IPS-18a (cell line): ENCODE measurements around the gene ADCY10.
"Not testable (repeated sequence)": the region's sequence is repeated elsewhere in the genome, so short reads cannot be mapped to it uniquely, and the experiment has no call there.

Source experiments
- H3K27ac ChIP-seq: one replicate; pipeline ENCODE4 v1.5.1; 2013; ENCODE audit warnings: low read length
- H3K27me3 ChIP-seq: one replicate; pipeline ENCODE4 v1.6.1; 2013; ENCODE audit warnings: mild to moderate bottlenecking, low read length; ENCODE audit not compliant: control insufficient read depth, insufficient read depth
- H3K36me3 ChIP-seq: one replicate; pipeline ENCODE4 v1.6.1; 2013; ENCODE audit warnings: low read depth, low read length; ENCODE audit not compliant: control insufficient read depth
- H3K4me1 ChIP-seq: one replicate; pipeline ENCODE4 v1.6.1; 2013; ENCODE audit warnings: low read depth, low read length; ENCODE audit not compliant: control insufficient read depth
- H3K4me3 ChIP-seq: one replicate; pipeline ENCODE4 v1.5.1; 2013; ENCODE audit warnings: low read length
- H3K9ac ChIP-seq: one replicate; pipeline ENCODE4 v1.6.1; 2013; ENCODE audit warnings: mild to moderate bottlenecking, low read length, moderate library complexity
- H3K9me3 ChIP-seq: one replicate; pipeline ENCODE4 v1.6.1; 2013; ENCODE audit warnings: low read depth, low read length; ENCODE audit not compliant: control insufficient read depth

Gene ADCY10

GRCh38 chr1:167936068-167936929 is 22.4 kb upstream of the ADCY10 start, which contains the start of gene DCAF6:
Gene DCAF6 (plus strand): TSS chr1:167936683. CDS start chr1:167936912, 229 bp downstream.
- H3K4me1 ChIP-seq: peaks cover 9% of the 10 kb centered on the region
- peak within 1 kb of the TSS; percentile 93 for H3K9ac ChIP-seq
- no peaks in the 10 kb centered on the region for H3K27me3 ChIP-seq
- H3K4me3 ChIP-seq: peak within 1 kb of the TSS; percentile 76
- H3K27ac ChIP-seq: peak within 1 kb of the TSS; percentile 92
- H3K36me3 ChIP-seq: no peaks in the 10 kb centered on the region
- H3K9me3 ChIP-seq: no peaks in the 10 kb centered on the region

- Histone ChIP-seq H3K4me3 (peak overlapping the region; percentile 76), H3K9ac (peak overlapping the region; percentile 93), H3K9me3 (no peaks in the 10 kb centered on the region), H3K36me3 (no peaks in the 10 kb centered on the region), H3K27ac (no peak overlapping the region), H3K4me1 (peaks cover 9% of the 10 kb centered on the region), H3K27me3 (no peaks in the 10 kb centered on the region)
Measured at GRCh38 chr1:167935216-167936067, 21.5 kb upstream of the ADCY10 start.

- Histone ChIP-seq H3K4me1 (peaks cover 9% of the 10 kb centered on the region), H3K36me3 (no peaks in the 10 kb centered on the region), H3K27me3 (no peaks in the 10 kb centered on the region), H3K4me3 (peak overlapping the region; percentile 76), H3K9me3 (no peaks in the 10 kb centered on the region), H3K27ac (no peak overlapping the region), H3K9ac (peak overlapping the region; percentile 93)
Measured at GRCh38 chr1:167934426-167935215, 20.7 kb upstream of the ADCY10 start.

DNA sequence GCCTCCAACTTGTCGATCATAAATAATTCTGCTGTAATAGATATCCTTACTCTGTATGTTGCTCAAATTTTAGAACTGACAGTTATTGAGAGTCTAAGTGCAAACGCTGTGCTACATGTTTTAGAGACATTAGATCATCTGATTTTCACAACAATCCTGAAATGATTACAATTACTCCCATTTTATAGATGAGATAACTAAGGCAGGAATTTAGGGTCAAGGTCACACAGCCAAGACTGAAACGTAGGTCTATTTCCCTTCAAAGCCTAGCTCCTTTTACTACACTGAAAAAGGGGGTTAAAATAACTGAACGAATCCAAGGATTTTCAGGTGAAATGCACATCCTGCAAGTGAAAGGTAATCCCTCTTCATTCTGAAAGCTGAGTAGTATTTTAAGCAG is 19.9 kb upstream of the ADCY10 start:
- Histone ChIP-seq H3K9me3 (no peaks in the 10 kb centered on the region), H3K4me1 (peaks cover 9% of the 10 kb centered on the region), H3K36me3 (no peaks in the 10 kb centered on the region), H3K9ac (no peak overlapping the region), H3K27ac (no peak overlapping the region), H3K4me3 (no peak overlapping the region), H3K27me3 (no peaks in the 10 kb centered on the region)

- H3K27me3 ChIP-seq: no peaks in the 10 kb centered on the region
- no peaks in the 10 kb centered on the region for H3K4me1 ChIP-seq
- H3K9ac ChIP-seq: no peak overlapping the region
- no peak overlapping the region for H3K4me3 ChIP-seq
- no peaks in the 10 kb centered on the region for H3K9me3 ChIP-seq
- H3K27ac ChIP-seq: no peak overlapping the region
- H3K36me3 ChIP-seq: no peaks in the 10 kb centered on the region
Measured at GRCh38 chr1:167929725-167930124, 15.8 kb upstream of the ADCY10 start.

DNA sequence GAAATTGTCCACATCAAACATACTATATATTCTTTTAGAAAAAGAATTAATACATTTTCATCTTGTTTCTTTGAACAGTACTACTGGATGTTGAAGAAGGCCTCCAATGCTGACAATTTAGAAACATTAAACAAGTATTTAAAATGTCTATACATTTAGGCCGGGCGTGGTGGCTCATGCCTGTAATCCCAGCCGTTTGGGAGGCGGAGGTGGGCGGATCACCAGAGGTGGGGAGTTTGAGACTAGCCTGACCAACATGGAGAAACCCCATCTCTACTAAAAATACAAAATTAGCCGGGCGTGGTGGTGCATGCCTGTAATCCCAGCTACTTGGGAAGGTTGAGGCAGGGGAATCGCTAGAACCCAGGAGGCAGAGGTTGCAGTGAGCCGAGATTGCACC is 15.0 kb upstream of the ADCY10 start:
- H3K4me3 ChIP-seq, H3K36me3 ChIP-seq, H3K27ac ChIP-seq, H3K9me3 ChIP-seq, H3K4me1 ChIP-seq, H3K9ac ChIP-seq, H3K27me3 ChIP-seq: not testable (repeated sequence)

DNA sequence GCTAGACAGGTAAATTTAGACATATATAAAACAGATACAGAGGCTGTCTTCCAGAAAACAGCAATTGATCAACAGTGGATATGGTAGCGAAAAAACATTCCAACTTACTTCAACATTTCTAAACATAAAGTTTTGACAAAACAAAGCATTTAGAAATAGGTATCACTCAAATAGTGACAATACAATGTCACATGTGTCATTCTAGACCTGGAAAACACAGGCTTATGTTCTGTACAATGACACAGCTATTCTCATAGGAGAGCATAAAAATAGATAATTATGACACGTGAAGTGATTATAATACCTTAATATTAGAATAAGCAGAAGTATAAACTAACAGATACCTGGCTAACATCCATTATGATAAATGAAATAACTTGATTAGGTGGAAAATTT is 14.5 kb upstream of the ADCY10 start:
- Histone ChIP-seq H3K36me3 (no peaks in the 10 kb centered on the region), H3K27me3 (no peaks in the 10 kb centered on the region), H3K4me1 (no peaks in the 10 kb centered on the region), H3K4me3 (no peak overlapping the region), H3K9ac (no peak overlapping the region), H3K9me3 (no peaks in the 10 kb centered on the region), H3K27ac (no peak overlapping the region)

GRCh38 chr1:167927046-167927754 is 13.3 kb upstream of the ADCY10 start:
- Histone ChIP-seq H3K27ac (no peak overlapping the region), H3K9ac (no peak overlapping the region), H3K4me1 (no peaks in the 10 kb centered on the region)

DNA sequence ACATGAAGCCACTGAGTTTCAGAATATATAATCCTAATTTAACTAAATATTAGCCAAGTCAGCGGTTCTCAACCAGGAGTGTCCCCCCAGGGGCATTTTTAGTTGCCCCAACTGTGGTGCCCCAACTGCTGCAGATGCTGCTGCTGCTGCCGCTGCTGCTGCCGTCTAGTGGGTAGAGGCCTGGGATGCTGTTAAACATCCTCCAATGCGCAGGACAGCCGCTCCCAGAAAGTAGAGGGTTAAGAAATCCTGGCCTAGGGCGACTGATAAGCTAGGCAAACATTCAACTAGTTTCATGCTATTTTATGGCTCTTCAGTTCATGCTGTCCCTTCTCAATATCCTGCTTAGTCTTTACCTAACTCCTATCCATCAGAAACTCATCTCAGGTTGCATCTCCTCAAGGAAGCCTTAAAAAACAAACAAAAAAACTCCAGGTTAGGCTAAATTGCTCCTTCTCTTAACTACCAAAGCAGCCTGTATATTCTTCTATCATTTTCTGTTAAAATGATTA is 12.6 kb upstream of the ADCY10 start:
- Histone ChIP-seq H3K27me3 (no peaks in the 10 kb centered on the region), H3K9ac (no peak overlapping the region), H3K9me3 (no peaks in the 10 kb centered on the region), H3K27ac (no peak overlapping the region), H3K4me3 (no peak overlapping the region), H3K4me1 (no peaks in the 10 kb centered on the region), H3K36me3 (no peaks in the 10 kb centered on the region)

More at GRCh38 chr1:167927046-167927754, 13.3 kb upstream of the ADCY10 start:
- Histone ChIP-seq H3K27me3 (no peaks in the 10 kb centered on the region), H3K36me3 (no peaks in the 10 kb centered on the region), H3K9me3 (no peaks in the 10 kb centered on the region), H3K4me3 (no peak overlapping the region)

DNA sequence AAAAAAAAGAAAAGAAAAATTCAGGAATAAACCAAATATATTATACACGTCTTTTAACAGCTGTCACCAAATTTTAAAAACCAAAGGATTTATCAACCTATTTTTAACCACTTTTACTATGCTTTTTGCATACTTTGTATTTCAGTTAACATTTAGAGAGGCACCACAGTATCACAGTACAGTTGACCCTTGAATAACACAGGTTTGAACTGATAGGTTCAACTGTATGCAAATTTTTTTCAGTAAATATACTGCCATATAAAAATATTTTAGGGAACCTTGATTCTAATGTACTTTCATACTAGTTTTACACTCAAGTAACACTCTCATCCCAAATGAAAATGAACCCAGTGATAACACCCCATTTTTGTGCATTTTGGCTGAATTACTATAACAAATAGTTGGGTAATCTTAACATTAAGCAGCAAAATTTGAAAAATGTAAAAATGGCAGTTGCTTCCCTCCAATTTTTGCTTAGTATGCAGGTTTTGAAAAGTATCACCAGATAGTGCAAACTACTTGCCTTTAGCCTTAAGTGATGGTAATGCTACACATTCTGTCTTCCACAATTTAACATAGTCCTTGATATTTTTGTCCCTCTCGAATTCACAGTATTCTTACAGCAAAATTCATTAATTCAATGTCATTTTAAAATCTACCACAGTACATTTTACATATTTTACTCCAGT is 10.8 kb upstream of the ADCY10 start:
- no peak overlapping the region for H3K9ac ChIP-seq
- no peaks in the 10 kb centered on the region for H3K4me1 ChIP-seq
- H3K27me3 ChIP-seq: no peaks in the 10 kb centered on the region
- H3K36me3 ChIP-seq: no peaks in the 10 kb centered on the region
- no peak overlapping the region for H3K4me3 ChIP-seq
- no peak overlapping the region for H3K27ac ChIP-seq
- no peaks in the 10 kb centered on the region for H3K9me3 ChIP-seq
